Mesenchymal stem cell (in vitro differentiated cells and primary cell): Measurements from ENCODE around the gene RPS6KA5.

Experiments used
- DNase-seq: peaks from one replicate; pipeline ENCODE4 v3.0.0-alpha.2; 2013
- H2AFZ ChIP-seq: one replicate; pipeline ENCODE4 v1.6.1; 2013; ENCODE audit warnings: low read depth, mild to moderate bottlenecking, control low read depth, inconsistent platforms, low read length, moderate library complexity
- H2AK5ac ChIP-seq: 2 replicates; pipeline ENCODE4 v1.6.1; 2013; ENCODE audit warnings: low read length, moderate library complexity, mild to moderate bottlenecking, inconsistent platforms; ENCODE audit not compliant: severe bottlenecking
- H2BK120ac ChIP-seq: one replicate; pipeline ENCODE4 v1.6.1; 2013; ENCODE audit warnings: low read depth, mild to moderate bottlenecking, inconsistent platforms, low read length, moderate library complexity
- H2BK12ac ChIP-seq, 2 experiments: one replicate each; pipeline ENCODE4 v1.6.1; 2013; ENCODE audit warnings: inconsistent platforms in 2 of 2, low read length in 2 of 2, mild to moderate bottlenecking in 2 of 2, moderate library complexity in 2 of 2, control low read depth in 1 of 2
- H2BK15ac ChIP-seq: one replicate; pipeline ENCODE4 v1.6.1; 2013; ENCODE audit warnings: mild to moderate bottlenecking, low read depth, inconsistent platforms; ENCODE audit not compliant: poor library complexity, severe bottlenecking
- H2BK5ac ChIP-seq: 2 replicates; pipeline ENCODE4 v1.6.1; 2013; ENCODE audit warnings: low read depth, mild to moderate bottlenecking, low read length, control low read depth, inconsistent platforms; ENCODE audit not compliant: poor library complexity, severe bottlenecking
- H3K14ac ChIP-seq, 2 experiments: one replicate each; pipeline ENCODE4 v1.6.1; 2013; ENCODE audit warnings: inconsistent platforms in 2 of 2, low read length in 2 of 2, control low read depth in 1 of 2, mild to moderate bottlenecking in 1 of 2, moderate library complexity in 1 of 2
- H3K18ac ChIP-seq, 2 experiments: one replicate each; pipeline ENCODE4 v1.6.1; 2013; ENCODE audit warnings: inconsistent platforms in 2 of 2, low read length in 2 of 2, control low read depth in 1 of 2, low read depth in 1 of 2, mild to moderate bottlenecking in 1 of 2
- H3K23ac ChIP-seq, 2 experiments: one replicate each; pipeline ENCODE4 v1.6.1; 2013; ENCODE audit warnings: inconsistent platforms in 2 of 2, low read length in 2 of 2, mild to moderate bottlenecking in 2 of 2, moderate library complexity in 2 of 2, control low read depth in 1 of 2
- H3K27ac ChIP-seq: 2 replicates; pipeline ENCODE4 v1.5.1; 2013; ENCODE audit warnings: mild to moderate bottlenecking, moderate library complexity, low read length, control low read depth, inconsistent platforms; ENCODE audit not compliant: poor library complexity, severe bottlenecking
- H3K27me3 ChIP-seq, 2 experiments: 2 replicates each; pipeline versions ENCODE4 v1.6.1 to v1.7.0; 2013; ENCODE audit warnings: low read length in 2 of 2, mild to moderate bottlenecking in 2 of 2, moderate library complexity in 2 of 2, control low read depth in 1 of 2, inconsistent platforms in 1 of 2; ENCODE audit not compliant: control insufficient read depth in 1 of 2, insufficient read depth in 1 of 2
- H3K36me3 ChIP-seq, 2 experiments: 2 replicates each; pipeline versions ENCODE4 v1.6.1 to v1.7.0; 2013; ENCODE audit warnings: low read length in 2 of 2, control low read depth in 1 of 2, inconsistent platforms in 1 of 2, low read depth in 1 of 2, mild to moderate bottlenecking in 1 of 2; ENCODE audit not compliant: insufficient read depth in 2 of 2, control insufficient read depth in 1 of 2
- H3K4ac ChIP-seq, 2 experiments: one replicate each; pipeline ENCODE4 v1.6.1; 2013; ENCODE audit warnings: inconsistent platforms in 2 of 2, low read length in 2 of 2, mild to moderate bottlenecking in 2 of 2, moderate library complexity in 2 of 2, control low read depth in 1 of 2, low read depth in 1 of 2
- H3K4me1 ChIP-seq: 2 replicates; pipeline ENCODE4 v1.6.1; 2013; ENCODE audit warnings: low read depth, low read length, control low read depth; ENCODE audit not compliant: control insufficient read depth, insufficient read depth
- H3K4me2 ChIP-seq: 2 replicates; pipeline ENCODE4 v1.6.1; 2013; ENCODE audit warnings: low read length, mild to moderate bottlenecking, inconsistent platforms; ENCODE audit not compliant: poor library complexity, severe bottlenecking
- H3K4me3 ChIP-seq, 2 experiments: 2 replicates each; pipeline versions ENCODE4 v1.5.1 to v1.7.0; 2013; ENCODE audit warnings: low read length in 2 of 2, mild to moderate bottlenecking in 2 of 2, control low read depth in 1 of 2, low read depth in 1 of 2; ENCODE audit not compliant: insufficient read depth in 1 of 2
- H3K79me1 ChIP-seq: replicated peaks from 2 replicates; pipeline ENCODE4 v1.6.1; 2013; ENCODE audit warnings: mild to moderate bottlenecking, control low read depth, low read length, inconsistent platforms; ENCODE audit not compliant: poor library complexity, severe bottlenecking
- H3K9ac ChIP-seq: 2 replicates; pipeline ENCODE4 v1.7.0; 2013; ENCODE audit warnings: mild to moderate bottlenecking, low read length, moderate library complexity
- H3K9me3 ChIP-seq: 2 replicates; pipeline ENCODE4 v1.7.0; 2013; ENCODE audit warnings: mild to moderate bottlenecking, low read length; ENCODE audit not compliant: control insufficient read depth
- H4K8ac ChIP-seq: one replicate; pipeline ENCODE4 v1.6.1; 2013; ENCODE audit warnings: inconsistent platforms, mild to moderate bottlenecking, low read length, moderate library complexity
- H4K91ac ChIP-seq: one replicate; pipeline ENCODE4 v1.6.1; 2013; ENCODE audit warnings: mild to moderate bottlenecking, low read length, inconsistent platforms
- WGBS: methylation state at CpG from one replicate; pipeline ENCODE4 v1.1.7; 2013; ENCODE audit warnings: mixed read lengths; 5-methylcytosine and 5-hydroxymethylcytosine counted together

RPS6KA5 gene

DNA sequence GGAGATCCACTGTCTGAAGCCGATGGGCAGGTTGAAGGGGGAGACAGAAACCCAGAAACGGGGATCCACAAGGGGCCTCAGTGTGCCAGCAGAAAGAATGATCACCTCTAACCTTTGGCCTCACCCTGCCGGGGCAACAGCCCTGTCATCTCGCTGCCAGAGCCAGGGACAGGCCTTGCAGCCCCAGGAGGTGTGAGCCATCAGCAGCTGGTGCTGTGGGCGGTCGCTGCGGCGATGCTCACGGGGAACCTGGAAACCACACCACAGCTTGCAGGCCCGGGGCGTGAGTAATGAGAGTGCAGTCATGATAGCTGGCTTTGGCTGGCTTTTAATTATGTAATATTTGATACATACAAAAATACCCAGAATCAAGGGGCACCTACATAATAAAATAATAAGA lies 239.5 kb downstream of the RPS6KA5 start:
- Histone ChIP-seq H2BK12ac (no peak overlapping the region), H3K4me3 (no peak overlapping the region), H3K23ac (no peak overlapping the region), H2BK15ac (no peak overlapping the region), H2BK5ac (no peak overlapping the region), H2AFZ (no peak overlapping the region), H3K4ac (no peak overlapping the region), H3K9me3 (peaks cover 9% of the 10 kb centered on the region), H3K18ac (no peak overlapping the region), H3K27me3 (peaks cover 3 to 20% of the 10 kb centered on the region in 2 experiments), H3K9ac (no peak overlapping the region), H2BK120ac (no peak overlapping the region), H4K91ac (peak overlapping the region; percentile 30), H2AK5ac (no peak overlapping the region), H3K79me1 (peaks cover 2% of the 10 kb centered on the region), H3K27ac (no peak overlapping the region), H3K4me1 (peaks cover 9% of the 10 kb centered on the region), H4K8ac (no peak overlapping the region), H3K36me3 (no peaks in the 10 kb centered on the region), H3K14ac (no peak overlapping the region), H3K4me2 (no peak overlapping the region)
- 90% methylated on average over 8 of the region's 11 CpGs for WGBS
- DNase-seq: no peak

DNA sequence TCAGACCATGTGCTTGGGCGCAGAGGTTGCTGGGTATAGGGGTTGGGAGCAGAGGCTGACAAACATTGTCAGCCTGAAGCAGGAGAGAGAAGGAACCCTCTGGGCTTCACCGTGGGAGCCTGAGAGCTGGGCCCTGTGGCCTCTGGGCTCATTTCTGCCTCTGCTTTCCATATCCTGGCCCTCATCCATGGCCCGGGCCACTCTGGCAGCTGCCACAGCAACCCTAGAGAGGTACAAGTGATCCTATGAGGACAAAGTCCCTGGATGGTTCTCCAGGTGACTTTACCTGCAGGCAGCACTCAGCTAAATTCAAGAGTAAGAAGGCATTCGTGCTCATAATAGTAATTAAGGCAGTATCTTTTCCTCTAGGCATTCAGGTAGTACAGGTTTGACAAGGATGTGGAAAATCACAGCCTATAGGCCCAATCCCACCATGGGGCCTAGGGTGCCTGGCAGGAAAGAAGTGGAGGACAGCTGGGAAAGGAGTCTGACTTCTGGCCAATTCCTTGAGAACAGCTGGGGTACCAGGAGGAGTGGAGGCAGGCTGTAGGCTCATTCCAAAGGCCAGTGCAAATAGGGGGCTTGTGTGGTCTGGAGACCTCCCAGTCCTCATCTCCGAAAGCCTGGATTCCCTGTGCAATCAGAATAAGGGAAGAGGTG lies 240.6 kb downstream of the RPS6KA5 start:
- peaks cover 16% of the 10 kb centered on the region for H3K4me1 ChIP-seq
- H3K23ac ChIP-seq: no peak overlapping the region
- DNase-seq: no peak
- no peak overlapping the region for H4K8ac ChIP-seq
- H2BK120ac ChIP-seq: no peak overlapping the region
- H3K4me2 ChIP-seq: no peak overlapping the region
- no peak overlapping the region for H3K4ac ChIP-seq
- no peak overlapping the region for H3K4me3 ChIP-seq
- H3K27me3 ChIP-seq: peaks cover 3 to 20% of the 10 kb centered on the region in 2 experiments
- H4K91ac ChIP-seq: no peak overlapping the region
- peaks cover 2% of the 10 kb centered on the region for H3K79me1 ChIP-seq
- H3K36me3 ChIP-seq: no peaks in the 10 kb centered on the region
- no peak overlapping the region for H3K18ac ChIP-seq
- no peak overlapping the region for H2BK12ac ChIP-seq
- no peak overlapping the region for H3K27ac ChIP-seq
- H3K14ac ChIP-seq: no peak overlapping the region
- no peak overlapping the region for H2AK5ac ChIP-seq
- no peak overlapping the region for H3K9ac ChIP-seq
- WGBS: 95% methylated on average over 5 of the region's 5 CpGs
- H2BK5ac ChIP-seq: no peak overlapping the region
- H3K9me3 ChIP-seq: peaks cover 9% of the 10 kb centered on the region
- H2AFZ ChIP-seq: no peak overlapping the region
- H2BK15ac ChIP-seq: no peak overlapping the region

DNA sequence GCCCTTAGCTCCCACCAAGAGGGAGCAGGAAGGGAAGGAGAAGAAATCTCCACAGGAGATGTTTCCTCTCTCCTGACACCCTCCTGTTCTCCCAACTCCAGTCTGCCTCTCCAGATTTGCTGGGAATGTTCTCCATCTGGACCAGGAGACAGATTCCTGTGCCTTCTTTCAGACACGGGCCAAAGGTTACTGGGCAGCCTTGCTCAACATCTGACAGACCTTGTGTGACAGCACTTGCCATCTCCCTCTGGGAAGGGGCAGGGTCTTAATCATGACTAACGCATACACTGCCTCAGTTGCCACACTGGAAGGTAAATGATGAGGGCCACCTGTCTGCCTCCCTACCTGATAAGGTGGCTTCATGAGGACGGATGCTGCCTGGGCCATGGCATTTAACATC lies 241.7 kb downstream of the RPS6KA5 start:
- Histone ChIP-seq H3K27ac (no peak overlapping the region), H2AFZ (no peak overlapping the region)
- DNase-seq: no peak

GRCh38 chr14:90816681-90817436 lies 243.6 kb downstream of the RPS6KA5 start:
- H2BK12ac ChIP-seq: peak overlapping the region in 1 of 2 experiments; percentile 64
- no peak overlapping the region for H3K4me2 ChIP-seq
- H3K36me3 ChIP-seq: peaks cover 0 to 4% of the 10 kb centered on the region in 2 experiments
- H3K4me3 ChIP-seq: no peak overlapping the region
- H4K91ac ChIP-seq: peak overlapping the region; percentile 85
- 52% methylated on average over 14 of the region's 16 CpGs for WGBS
- no peak overlapping the region for H2AFZ ChIP-seq
- H2AK5ac ChIP-seq: peak overlapping the region; percentile 26
- peak overlapping the region; percentile 45 for H3K9ac ChIP-seq
- H2BK5ac ChIP-seq: no peak overlapping the region
- no peak for DNase-seq
- H3K27me3 ChIP-seq: peaks cover 3 to 20% of the 10 kb centered on the region in 2 experiments
- peak overlapping the region; percentile 6 to 72 for H3K4ac ChIP-seq
- H3K27ac ChIP-seq: no peak overlapping the region
- H3K79me1 ChIP-seq: peaks cover 25% of the 10 kb centered on the region
- peak overlapping the region; percentile 61 for H2BK15ac ChIP-seq
- no peaks in the 10 kb centered on the region for H3K9me3 ChIP-seq
- peak overlapping the region; percentile 69 for H4K8ac ChIP-seq
- H3K23ac ChIP-seq: no peak overlapping the region
- H3K4me1 ChIP-seq: peaks cover 19% of the 10 kb centered on the region
- peak overlapping the region in 1 of 2 experiments; percentile 29 for H3K18ac ChIP-seq
- H3K14ac ChIP-seq: peak overlapping the region in 1 of 2 experiments; percentile 12
- H2BK120ac ChIP-seq: peak overlapping the region; percentile 36

More for the DNA sequence above, 241.7 kb downstream of the RPS6KA5 start:
- H2BK12ac ChIP-seq: no peak overlapping the region
- H3K79me1 ChIP-seq: peaks cover 12% of the 10 kb centered on the region
- H3K4ac ChIP-seq: no peak overlapping the region
- H3K4me3 ChIP-seq: no peak overlapping the region
- no peak overlapping the region for H2BK5ac ChIP-seq
- WGBS: 90% methylated on average over 3 of the region's 3 CpGs
- H3K27me3 ChIP-seq: peaks cover 3 to 20% of the 10 kb centered on the region in 2 experiments
- H3K36me3 ChIP-seq: no peaks in the 10 kb centered on the region
- H2BK15ac ChIP-seq: no peak overlapping the region
- no peak overlapping the region for H4K8ac ChIP-seq
- no peak overlapping the region for H2AK5ac ChIP-seq
- no peak overlapping the region for H3K4me2 ChIP-seq
- peaks cover 2% of the 10 kb centered on the region for H3K9me3 ChIP-seq
- no peak overlapping the region for H4K91ac ChIP-seq
- H3K18ac ChIP-seq: no peak overlapping the region
- H3K4me1 ChIP-seq: peaks cover 19% of the 10 kb centered on the region
- H3K9ac ChIP-seq: no peak overlapping the region
- no peak overlapping the region for H2BK120ac ChIP-seq
- no peak overlapping the region for H3K14ac ChIP-seq
- no peak overlapping the region for H3K23ac ChIP-seq
